Testis (tissue), 2 donors: ENCODE measurements around the gene PARVB.

ENCODE experiments used
- POLR2A ChIP-seq: fragments of 450-650 bp; IDR thresholded peaks from one replicate; pipeline ENCODE4 v1.6.1; 2017; ENCODE audit warnings: antibody characterized with exemption, mild to moderate bottlenecking, moderate library complexity
- TF ChIP-seq, protein P1 (sequence below), 3 experiments: fragments of 450-650 bp in 2 of 3; fragments of 200-600 bp in 1 of 3; sonication (generic) in 1 of 3; IDR thresholded peaks; one replicate each; pipeline ENCODE4 v1.5.1; 2016 to 2019; ENCODE audit warnings: antibody characterized with exemption in 3 of 3, mild to moderate bottlenecking in 2 of 3, moderate library complexity in 1 of 3

DNA sequence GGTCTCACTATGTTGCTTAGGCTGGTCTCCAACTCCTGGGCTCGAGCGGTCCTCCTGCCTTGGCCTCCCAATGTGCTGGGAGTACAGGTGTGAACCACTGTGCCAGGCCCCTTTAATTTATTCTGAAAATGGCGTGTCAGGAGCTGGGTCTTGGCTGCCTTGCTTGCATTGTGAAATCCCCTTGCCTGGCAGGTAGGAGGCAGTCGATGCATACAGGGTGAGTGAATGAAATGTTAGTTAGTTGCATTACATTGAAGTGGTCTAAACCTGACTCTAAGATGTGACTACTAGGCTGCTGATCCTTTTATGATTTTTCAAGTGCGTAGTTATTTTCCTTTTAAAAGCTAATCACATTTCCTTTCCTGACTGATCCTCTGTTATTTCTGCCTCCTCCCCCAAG, 42.9 kb downstream of the PARVB start:
- TF ChIP-seq, protein P1, sequence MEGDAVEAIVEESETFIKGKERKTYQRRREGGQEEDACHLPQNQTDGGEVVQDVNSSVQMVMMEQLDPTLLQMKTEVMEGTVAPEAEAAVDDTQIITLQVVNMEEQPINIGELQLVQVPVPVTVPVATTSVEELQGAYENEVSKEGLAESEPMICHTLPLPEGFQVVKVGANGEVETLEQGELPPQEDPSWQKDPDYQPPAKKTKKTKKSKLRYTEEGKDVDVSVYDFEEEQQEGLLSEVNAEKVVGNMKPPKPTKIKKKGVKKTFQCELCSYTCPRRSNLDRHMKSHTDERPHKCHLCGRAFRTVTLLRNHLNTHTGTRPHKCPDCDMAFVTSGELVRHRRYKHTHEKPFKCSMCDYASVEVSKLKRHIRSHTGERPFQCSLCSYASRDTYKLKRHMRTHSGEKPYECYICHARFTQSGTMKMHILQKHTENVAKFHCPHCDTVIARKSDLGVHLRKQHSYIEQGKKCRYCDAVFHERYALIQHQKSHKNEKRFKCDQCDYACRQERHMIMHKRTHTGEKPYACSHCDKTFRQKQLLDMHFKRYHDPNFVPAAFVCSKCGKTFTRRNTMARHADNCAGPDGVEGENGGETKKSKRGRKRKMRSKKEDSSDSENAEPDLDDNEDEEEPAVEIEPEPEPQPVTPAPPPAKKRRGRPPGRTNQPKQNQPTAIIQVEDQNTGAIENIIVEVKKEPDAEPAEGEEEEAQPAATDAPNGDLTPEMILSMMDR (IDR thresholded peaks at IDR 0.05), result no peak
- no peak for TF ChIP-seq POLR2A
